AG20443 (cell line): ENCODE measurements around the gene PUSL1.

Experiments
- DNase-seq: peaks from one replicate; pipeline ENCODE4 v3.0.0; 2012; ENCODE audit warnings: low spot score, mixed read lengths

Gene PUSL1

GRCh38 chr1:1325288-1326074, 17.1 kb downstream of the PUSL1 start:
- DNase-seq, result no peak

- DNase-seq, result no peak
Observed at GRCh38 chr1:1326075-1326605, 17.7 kb downstream of the PUSL1 start.

DNA sequence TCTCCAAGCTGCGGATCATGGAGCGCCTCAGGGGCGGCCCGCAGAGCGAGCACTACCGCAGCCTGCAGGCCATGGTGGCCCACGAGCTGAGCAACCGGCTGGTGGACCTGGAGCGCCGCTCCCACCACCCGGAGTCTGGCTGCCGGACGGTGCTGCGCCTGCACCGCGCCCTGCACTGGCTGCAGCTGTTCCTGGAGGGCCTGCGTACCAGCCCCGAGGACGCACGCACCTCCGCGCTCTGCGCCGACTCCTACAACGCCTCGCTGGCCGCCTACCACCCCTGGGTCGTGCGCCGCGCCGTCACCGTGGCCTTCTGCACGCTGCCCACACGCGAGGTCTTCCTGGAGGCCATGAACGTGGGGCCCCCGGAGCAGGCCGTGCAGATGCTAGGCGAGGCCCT, 18.9 kb downstream of the PUSL1 start:
- DNase-seq, result no peak

DNA sequence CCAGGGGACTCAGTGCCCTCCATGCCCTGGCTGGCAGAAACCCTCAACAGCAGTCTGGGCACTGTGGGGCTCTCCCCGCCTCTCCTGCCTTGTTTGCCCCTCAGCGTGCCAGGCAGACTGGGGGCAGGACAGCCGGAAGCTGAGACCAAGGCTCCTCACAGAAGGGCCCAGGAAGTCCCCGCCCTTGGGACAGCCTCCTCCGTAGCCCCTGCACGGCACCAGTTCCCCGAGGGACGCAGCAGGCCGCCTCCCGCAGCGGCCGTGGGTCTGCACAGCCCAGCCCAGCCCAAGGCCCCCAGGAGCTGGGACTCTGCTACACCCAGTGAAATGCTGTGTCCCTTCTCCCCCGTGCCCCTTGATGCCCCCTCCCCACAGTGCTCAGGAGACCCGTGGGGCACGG, 19.9 kb downstream of the PUSL1 start:
- no peak for DNase-seq

- no peak for DNase-seq
Observed at GRCh38 chr1:1329304-1330210, 21.2 kb downstream of the PUSL1 start.

GRCh38 chr1:1330366-1331067, 22.1 kb downstream of the PUSL1 start:
- DNase-seq, result peak; percentile 44

GRCh38 chr1:1331068-1331965, 22.9 kb downstream of the PUSL1 start, which contains the start of gene TAS1R3:
TSS of gene TAS1R3 (plus strand) at chr1:1331280. CDS start at chr1:1331346, 66 bp downstream.
- DNase-seq, result peak; percentile 53

DNA sequence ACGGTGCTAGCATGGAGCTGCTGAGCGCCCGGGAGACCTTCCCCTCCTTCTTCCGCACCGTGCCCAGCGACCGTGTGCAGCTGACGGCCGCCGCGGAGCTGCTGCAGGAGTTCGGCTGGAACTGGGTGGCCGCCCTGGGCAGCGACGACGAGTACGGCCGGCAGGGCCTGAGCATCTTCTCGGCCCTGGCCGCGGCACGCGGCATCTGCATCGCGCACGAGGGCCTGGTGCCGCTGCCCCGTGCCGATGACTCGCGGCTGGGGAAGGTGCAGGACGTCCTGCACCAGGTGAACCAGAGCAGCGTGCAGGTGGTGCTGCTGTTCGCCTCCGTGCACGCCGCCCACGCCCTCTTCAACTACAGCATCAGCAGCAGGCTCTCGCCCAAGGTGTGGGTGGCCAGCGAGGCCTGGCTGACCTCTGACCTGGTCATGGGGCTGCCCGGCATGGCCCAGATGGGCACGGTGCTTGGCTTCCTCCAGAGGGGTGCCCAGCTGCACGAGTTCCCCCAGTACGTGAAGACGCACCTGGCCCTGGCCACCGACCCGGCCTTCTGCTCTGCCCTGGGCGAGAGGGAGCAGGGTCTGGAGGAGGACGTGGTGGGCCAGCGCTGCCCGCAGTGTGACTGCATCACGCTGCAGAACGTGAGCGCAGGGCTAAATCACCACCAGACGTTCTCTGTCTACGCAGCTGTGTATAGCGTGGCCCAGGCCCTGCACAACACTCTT, 23.8 kb downstream of the PUSL1 start:
- no peak for DNase-seq

DNA sequence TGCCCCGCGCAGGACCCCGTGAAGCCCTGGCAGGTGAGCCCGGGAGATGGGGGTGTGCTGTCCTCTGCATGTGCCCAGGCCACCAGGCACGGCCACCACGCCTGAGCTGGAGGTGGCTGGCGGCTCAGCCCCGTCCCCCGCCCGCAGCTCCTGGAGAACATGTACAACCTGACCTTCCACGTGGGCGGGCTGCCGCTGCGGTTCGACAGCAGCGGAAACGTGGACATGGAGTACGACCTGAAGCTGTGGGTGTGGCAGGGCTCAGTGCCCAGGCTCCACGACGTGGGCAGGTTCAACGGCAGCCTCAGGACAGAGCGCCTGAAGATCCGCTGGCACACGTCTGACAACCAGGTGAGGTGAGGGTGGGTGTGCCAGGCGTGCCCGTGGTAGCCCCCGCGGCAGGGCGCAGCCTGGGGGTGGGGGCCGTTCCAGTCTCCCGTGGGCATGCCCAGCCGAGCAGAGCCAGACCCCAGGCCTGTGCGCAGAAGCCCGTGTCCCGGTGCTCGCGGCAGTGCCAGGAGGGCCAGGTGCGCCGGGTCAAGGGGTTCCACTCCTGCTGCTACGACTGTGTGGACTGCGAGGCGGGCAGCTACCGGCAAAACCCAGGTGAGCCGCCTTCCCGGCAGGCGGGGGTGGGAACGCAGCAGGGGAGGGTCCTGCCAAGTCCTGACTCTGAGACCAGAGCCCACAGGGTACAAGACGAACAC, 24.5 kb downstream of the PUSL1 start:
- DNase-seq, result no peak

DNA sequence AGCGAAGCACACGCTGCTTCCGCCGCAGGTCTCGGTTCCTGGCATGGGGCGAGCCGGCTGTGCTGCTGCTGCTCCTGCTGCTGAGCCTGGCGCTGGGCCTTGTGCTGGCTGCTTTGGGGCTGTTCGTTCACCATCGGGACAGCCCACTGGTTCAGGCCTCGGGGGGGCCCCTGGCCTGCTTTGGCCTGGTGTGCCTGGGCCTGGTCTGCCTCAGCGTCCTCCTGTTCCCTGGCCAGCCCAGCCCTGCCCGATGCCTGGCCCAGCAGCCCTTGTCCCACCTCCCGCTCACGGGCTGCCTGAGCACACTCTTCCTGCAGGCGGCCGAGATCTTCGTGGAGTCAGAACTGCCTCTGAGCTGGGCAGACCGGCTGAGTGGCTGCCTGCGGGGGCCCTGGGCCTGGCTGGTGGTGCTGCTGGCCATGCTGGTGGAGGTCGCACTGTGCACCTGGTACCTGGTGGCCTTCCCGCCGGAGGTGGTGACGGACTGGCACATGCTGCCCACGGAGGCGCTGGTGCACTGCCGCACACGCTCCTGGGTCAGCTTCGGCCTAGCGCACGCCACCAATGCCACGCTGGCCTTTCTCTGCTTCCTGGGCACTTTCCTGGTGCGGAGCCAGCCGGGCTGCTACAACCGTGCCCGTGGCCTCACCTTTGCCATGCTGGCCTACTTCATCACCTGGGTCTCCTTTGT, 25.3 kb downstream of the PUSL1 start:
- no peak for DNase-seq

DNA sequence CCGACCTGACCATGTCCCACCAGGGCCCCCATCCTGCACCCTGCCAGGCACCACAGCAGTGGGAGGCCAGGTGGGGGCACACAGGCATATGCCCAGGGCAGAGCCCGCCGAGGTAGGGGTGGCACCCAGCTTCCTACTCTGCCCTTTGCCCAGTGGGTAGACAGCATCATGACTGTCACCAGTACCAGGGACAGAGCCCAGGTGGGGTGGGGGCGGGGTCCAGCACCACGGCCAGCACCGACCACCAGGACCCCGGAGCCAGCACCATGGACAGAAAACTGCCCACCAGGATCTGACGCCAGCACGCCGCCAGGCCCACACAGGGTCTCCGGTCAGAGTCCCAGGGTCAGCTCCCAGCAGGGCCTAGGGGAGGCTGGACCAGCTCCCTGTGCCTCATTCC, 26.4 kb downstream of the PUSL1 start:
- DNase-seq, result no peak

GRCh38 chr1:1335283-1335682, 26.9 kb downstream of the PUSL1 start:
- no peak for DNase-seq

- no peak for DNase-seq
Observed at GRCh38 chr1:1335792-1336248, 27.4 kb downstream of the PUSL1 start.

DNA sequence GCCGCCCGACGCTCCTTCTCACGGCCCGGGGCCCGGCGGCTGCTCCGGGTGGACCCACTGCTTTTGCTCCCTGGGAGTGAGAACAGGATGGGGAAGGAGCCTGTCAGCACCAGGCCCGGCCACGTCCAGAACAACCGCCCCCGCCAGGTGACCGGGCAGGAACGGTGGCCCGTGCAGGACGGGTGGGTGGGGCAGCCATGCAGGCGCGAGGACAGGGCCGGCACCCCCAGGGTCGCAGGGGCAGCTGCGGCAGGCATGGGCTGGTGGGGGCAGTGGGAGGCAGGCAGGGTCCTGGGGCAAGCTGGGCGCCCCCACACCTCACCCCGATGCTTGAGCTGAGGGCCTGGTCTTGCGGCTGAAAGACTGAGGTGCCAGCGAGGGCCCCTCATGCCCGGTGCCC, 28.0 kb downstream of the PUSL1 start:
- DNase-seq, result no peak

- DNase-seq, result no peak
Observed at GRCh38 chr1:1336931-1337792, 28.8 kb downstream of the PUSL1 start.

DNA sequence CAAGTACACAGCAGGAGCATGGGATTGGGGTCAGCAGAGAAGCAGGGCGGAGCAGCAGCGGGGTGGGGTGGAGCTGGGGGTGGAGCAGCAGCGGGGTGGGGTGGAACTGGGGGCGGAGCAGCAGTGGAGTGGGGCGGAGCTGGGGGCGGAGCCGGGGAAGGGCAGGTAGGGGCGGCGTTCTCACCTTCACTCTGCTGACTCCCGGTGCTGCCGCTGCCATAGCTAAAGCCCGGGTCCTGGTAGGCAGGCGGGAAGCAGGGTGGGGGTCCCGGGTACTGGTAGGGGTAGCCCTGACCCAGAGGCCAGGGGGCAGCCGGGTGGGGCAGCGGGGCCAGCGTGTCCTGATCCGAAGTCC, 29.4 kb downstream of the PUSL1 start:
- DNase-seq, result peak; percentile 48

DNA sequence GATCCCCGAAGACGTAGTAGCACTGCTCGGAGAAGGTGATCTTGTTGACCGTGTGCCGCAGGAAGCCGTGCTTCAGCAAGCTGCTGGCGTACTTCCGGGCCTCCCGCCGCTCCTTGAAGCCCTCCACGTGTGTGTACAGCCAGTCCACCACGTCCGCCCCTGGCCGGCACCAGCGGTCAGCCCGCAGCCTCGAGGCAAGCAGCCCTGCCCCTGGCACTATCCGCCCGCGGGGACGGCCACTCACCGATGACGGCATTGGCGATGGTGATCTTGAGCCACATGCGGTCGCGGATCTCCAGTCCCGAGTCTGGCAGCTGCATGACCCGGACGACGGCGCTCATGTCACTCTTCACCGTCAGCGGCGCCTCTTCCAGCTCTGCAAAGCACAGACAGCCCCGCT, 29.9 kb downstream of the PUSL1 start:
- DNase-seq, result no peak

DNA sequence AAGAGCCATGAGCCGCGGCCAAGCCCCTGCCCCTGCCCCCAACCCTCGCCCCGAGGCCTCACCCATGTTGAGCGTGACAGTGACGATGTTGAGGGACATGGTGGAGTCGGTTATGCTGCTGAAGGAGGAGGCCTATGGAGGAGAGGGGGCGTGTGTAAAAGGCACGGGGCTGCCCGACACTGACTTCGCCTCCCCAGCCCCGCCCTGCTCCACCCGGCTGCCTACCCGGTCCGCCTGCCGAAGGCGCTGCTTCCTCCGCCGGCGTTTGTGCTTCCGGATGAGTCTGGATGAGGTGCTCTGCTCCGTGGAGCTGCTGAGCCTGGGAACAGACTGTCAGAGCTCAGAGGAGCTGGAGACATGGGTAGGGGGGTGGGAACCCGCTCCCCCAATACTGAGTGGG, 31.8 kb downstream of the PUSL1 start:
- no peak for DNase-seq
